GM13976 (cell line): Measurements from ENCODE around the gene MEP1B.

ENCODE experiments used
- DNase-seq: peaks from one replicate; pipeline ENCODE4 v3.0.0; 2012; ENCODE audit warnings: low spot score
- CTCF ChIP-seq: IDR thresholded peaks from 2 replicates; pipeline ENCODE4 v1.5.1; 2012; ENCODE audit warnings: borderline replicate concordance, mild to moderate bottlenecking; ENCODE audit not compliant: insufficient read depth; ENCODE audit errors: extremely low read depth, missing control alignments, control extremely low read depth
- in situ Hi-C: fragments of 300-500 bp; cut with MboI; formaldehyde crosslinking; loops from one replicate; pipeline ENCODE4 v1.12.0; 2022; ENCODE audit warnings: low sequenced_read_pairs, mixed read lengths, inconsistent platforms; ENCODE audit not compliant: unreplicated experiment

MEP1B gene

GRCh38 chr18:32261003-32261402 lies 71.2 kb downstream of the MEP1B start:
- no peak for DNase-seq
- in situ Hi-C loops = no loop called here
- TF ChIP-seq CTCF = no peak

DNA sequence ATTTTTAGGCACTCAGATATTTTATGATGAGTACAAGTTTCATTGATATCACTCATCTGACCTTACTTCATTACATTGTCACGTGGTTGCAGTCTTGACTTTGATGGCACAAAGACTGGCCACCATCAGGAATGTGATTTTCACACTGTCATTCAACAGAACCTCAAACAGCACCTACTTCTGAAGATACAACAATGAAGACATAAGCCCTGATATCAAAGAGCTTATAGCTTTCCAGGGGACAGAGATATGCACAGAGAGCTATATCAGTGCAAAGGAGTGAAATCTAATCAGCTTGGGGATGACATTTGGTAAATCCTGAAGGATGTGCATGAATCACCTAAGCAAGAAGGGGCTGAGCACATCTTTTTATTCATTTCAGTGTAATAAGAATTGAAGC lies 72.3 kb downstream of the MEP1B start:
- no peak for DNase-seq
- in situ Hi-C loops = no loop called here
- TF ChIP-seq CTCF = no peak

DNA sequence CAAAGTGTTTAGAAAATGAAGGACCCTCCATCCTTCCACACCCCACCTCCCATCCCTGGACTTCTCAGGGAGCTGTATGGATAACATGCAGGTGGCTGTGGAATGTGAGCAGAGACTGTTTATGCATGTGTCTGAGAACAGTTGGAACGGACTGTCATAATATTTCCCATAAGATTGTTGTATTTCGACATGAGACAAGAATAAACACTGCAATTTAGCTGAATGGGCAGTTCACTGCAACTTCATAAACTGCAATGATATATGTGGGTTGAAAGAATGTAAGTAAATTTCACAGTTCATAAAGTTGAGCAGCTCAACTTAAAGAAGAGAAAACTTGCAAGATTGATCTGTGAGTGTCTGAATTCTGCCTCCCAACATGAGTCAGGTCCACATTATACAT lies 74.6 kb downstream of the MEP1B start:
- in situ Hi-C loops = no loop called here
- no peak for TF ChIP-seq CTCF
- no peak for DNase-seq

- TF ChIP-seq CTCF = no peak
- DNase-seq = no peak
- in situ Hi-C loops = no loop called here
Measured at GRCh38 chr18:32267463-32267862, 77.6 kb downstream of the MEP1B start.
